ENCODE results near the gene NEK3.

DNA sequence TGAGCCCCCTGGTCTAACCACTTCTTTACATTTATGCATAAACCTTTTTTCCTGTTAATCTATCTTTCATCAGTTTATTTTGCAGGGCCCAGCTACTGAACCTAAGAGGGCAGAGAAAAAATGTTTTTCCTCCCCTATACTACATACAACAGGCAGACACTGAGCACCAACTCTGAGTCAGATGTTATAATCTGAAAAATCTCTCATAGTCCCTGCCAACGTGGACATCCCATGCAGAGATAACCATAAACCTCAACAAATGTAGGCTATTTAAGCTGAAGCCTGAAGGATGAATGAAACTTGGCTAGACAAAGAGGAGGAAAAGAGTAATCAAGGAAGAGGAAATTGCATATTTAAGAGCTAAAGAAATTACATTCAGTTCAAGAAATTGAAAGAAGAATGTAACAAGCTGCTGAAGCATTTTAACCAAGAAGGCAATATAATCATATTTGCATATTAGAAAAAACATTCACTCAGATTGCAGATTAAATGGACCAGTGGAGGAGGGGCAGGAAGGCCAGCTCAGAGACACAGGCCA lies 2.6 kb downstream of the NEK3 start:
- no peak for TF ChIP-seq EZH2 (IDR thresholded peaks at IDR 0.05; ENCODE audit: borderline replicate concordance, low read depth, low read length, severe bottlenecking)
- TF ChIP-seq, protein P1, sequence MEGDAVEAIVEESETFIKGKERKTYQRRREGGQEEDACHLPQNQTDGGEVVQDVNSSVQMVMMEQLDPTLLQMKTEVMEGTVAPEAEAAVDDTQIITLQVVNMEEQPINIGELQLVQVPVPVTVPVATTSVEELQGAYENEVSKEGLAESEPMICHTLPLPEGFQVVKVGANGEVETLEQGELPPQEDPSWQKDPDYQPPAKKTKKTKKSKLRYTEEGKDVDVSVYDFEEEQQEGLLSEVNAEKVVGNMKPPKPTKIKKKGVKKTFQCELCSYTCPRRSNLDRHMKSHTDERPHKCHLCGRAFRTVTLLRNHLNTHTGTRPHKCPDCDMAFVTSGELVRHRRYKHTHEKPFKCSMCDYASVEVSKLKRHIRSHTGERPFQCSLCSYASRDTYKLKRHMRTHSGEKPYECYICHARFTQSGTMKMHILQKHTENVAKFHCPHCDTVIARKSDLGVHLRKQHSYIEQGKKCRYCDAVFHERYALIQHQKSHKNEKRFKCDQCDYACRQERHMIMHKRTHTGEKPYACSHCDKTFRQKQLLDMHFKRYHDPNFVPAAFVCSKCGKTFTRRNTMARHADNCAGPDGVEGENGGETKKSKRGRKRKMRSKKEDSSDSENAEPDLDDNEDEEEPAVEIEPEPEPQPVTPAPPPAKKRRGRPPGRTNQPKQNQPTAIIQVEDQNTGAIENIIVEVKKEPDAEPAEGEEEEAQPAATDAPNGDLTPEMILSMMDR (IDR thresholded peaks at IDR 0.05; ENCODE audit: borderline replicate concordance, extremely low read depth, low read length, poor library complexity, severe bottlenecking): no peak

Measured in DND-41 (cell line).